ENCODE results near the gene MYH6. TPM values are rescaled to one million over a fixed set of nuclear protein-coding genes. Genes with fewer than 3 reads are reported as not detected.

MYH6 gene
- total and polyA plus RNA-seq, 2 donors (not counting 3 experiments of a cell fraction or from before 2014, with no cell fraction given), result not detected

GRCh38 chr14:23409966-23410635, 2.0 kb upstream of the MYH6 start:
- no peak overlapping the region for H2AFZ ChIP-seq (ENCODE audit: low read depth, low read length)
- H3K4me3 ChIP-seq (replicated peaks in 1 of 3; ENCODE audit: insufficient read depth in 1 of 3, low read depth in 1 of 3, low read length in 3 of 3), result no peak overlapping the region
- TF ChIP-seq MYC (IDR thresholded peaks at IDR 0.05; ENCODE audit: low read depth, low read length) (no peak), MAX (IDR thresholded peaks at IDR 0.05; ENCODE audit: insufficient read depth, insufficient read length) (no peak), FOS (IDR thresholded peaks at IDR 0.05; ENCODE audit: borderline replicate concordance, insufficient read depth, low read length) (no peak), GATA2 (IDR thresholded peaks at IDR 0.05; ENCODE audit: insufficient read depth, insufficient read length, low read depth, low read length) (no peak), JUN (IDR thresholded peaks at IDR 0.05; ENCODE audit: borderline replicate concordance, insufficient read depth, insufficient read length, low read depth) (no peak), EZH2 (IDR thresholded peaks at IDR 0.05; ENCODE audit: borderline replicate concordance, low read depth, low read length, severe bottlenecking) (no peak), POLR2A (IDR thresholded peaks at IDR 0.05; ENCODE audit: low read depth, low read length) (no peak), CTCF (IDR thresholded peaks at IDR 0.05; ENCODE audit: extremely low read depth in 1 of 2, insufficient read depth in 1 of 2, low read depth in 1 of 2, low read length in 2 of 2) (no peak), POLR2AphosphoS5 (IDR thresholded peaks at IDR 0.05; ENCODE audit: insufficient read depth, low read depth, low read length) (no peak)
- no peak overlapping the region for H3K4me2 ChIP-seq (ENCODE audit: insufficient read depth, low read length)
- no peaks in the 10 kb centered on the region for H3K9me3 ChIP-seq (replicated peaks; ENCODE audit: control insufficient read depth, insufficient read depth, low read length)
- H3K9ac ChIP-seq (replicated peaks; ENCODE audit: extremely low read depth, insufficient read depth, low read length), result no peak overlapping the region
- ChIA-PET CTCF (interaction anchor here (0.8 kb wide), 1 partner anchor 1189 kb away, joined by 3 read pairs; no protein-coding TSS in a partner anchor), POLR2A (no interaction called here)
- intact Hi-C loops (cut with micrococcal nuclease), result no loop called here
- no peaks in the 10 kb centered on the region for H4K20me1 ChIP-seq (replicated peaks; ENCODE audit: control insufficient read depth, extremely low read depth, insufficient read depth, low read length)
- dilution Hi-C loops (cut with MboI; ENCODE audit: extremely low pct_ligation_motif_present, low sequenced_read_pairs), result no loop called here
- BruUV-seq (replicated peaks), result no TSS peak
- no peaks in the 10 kb centered on the region for H3K36me3 ChIP-seq (ENCODE audit: control insufficient read depth in 2 of 2, extremely low read depth in 1 of 2, insufficient read depth in 2 of 2, low read length in 2 of 2)
- no peaks in the 10 kb centered on the region for H3K9me1 ChIP-seq (replicated peaks; ENCODE audit: control insufficient read depth, extremely low read depth, insufficient read depth, low read length)
- H3K27me3 ChIP-seq (ENCODE audit: control insufficient read depth in 2 of 2, insufficient read depth in 2 of 2, low read length in 2 of 2), result no peaks in the 10 kb centered on the region
- no peaks in the 10 kb centered on the region for H3K4me1 ChIP-seq (ENCODE audit: control insufficient read depth, extremely low read depth, insufficient read depth, low read length)
- FAIRE-seq (no peak), DNase-seq (ENCODE audit: low read depth, low spot score) (no peak)
- H3K79me2 ChIP-seq (ENCODE audit: control insufficient read depth, insufficient read depth, low read length), result no peaks in the 10 kb centered on the region
- H3K27ac ChIP-seq (ENCODE audit: insufficient read depth, low read depth, low read length), result no peak overlapping the region

Data from endothelial cell of umbilical vein (primary cell).